HepG2 (cell line): ENCODE results near the gene MCAT. TPM values are rescaled to one million over a fixed set of nuclear protein-coding genes. Genes with fewer than 3 reads are reported as not detected.

Experiments used
- ARID5B ChIP-seq: IDR thresholded peaks from 2 replicates; pipeline ENCODE4 v1.4.0; 2020; ENCODE audit warnings: mild to moderate bottlenecking, missing genetic modification reagents
- ATF2 ChIP-seq: sonication (generic); formaldehyde crosslinking; IDR thresholded peaks from 2 replicates; pipeline ENCODE4 v1.4.0; 2020; ENCODE audit warnings: missing genetic modification reagents
- FOXP4 ChIP-seq: sonication (generic); formaldehyde crosslinking; IDR thresholded peaks from 2 replicates; pipeline ENCODE4 v1.4.0; 2020; ENCODE audit warnings: missing genetic modification reagents
- JUND ChIP-seq: sonication (generic); formaldehyde crosslinking; IDR thresholded peaks from 2 replicates; pipeline ENCODE4 v1.8.0; 2022; ENCODE audit warnings: mild to moderate bottlenecking, missing genetic modification reagents
- MIER2 ChIP-seq: IDR thresholded peaks from 2 replicates; pipeline ENCODE4 v1.6.1; 2016; ENCODE audit warnings: missing biosample characterization, missing genetic modification reagents
- NFIB ChIP-seq: sonication (generic); formaldehyde crosslinking; IDR thresholded peaks from 2 replicates; pipeline ENCODE4 v1.9.0; 2021; ENCODE audit warnings: missing genetic modification reagents, mild to moderate bottlenecking, borderline replicate concordance
- NPAS2 ChIP-seq: sonication (generic); formaldehyde crosslinking; IDR thresholded peaks from 2 replicates; pipeline ENCODE4 v1.8.0; 2022; ENCODE audit warnings: mild to moderate bottlenecking, missing genetic modification reagents, borderline replicate concordance
- PITX1 ChIP-seq: sonication (generic); formaldehyde crosslinking; IDR thresholded peaks from 2 replicates; pipeline ENCODE4 v1.5.1; 2020; ENCODE audit warnings: mild to moderate bottlenecking, missing genetic modification reagents
- RELA ChIP-seq: sonication (generic); formaldehyde crosslinking; IDR thresholded peaks from 2 replicates; pipeline ENCODE4 v1.4.0; 2020; ENCODE audit warnings: missing genetic modification reagents
- SUZ12 ChIP-seq: fragments of 150-350 bp; IDR thresholded peaks from 2 replicates; pipeline ENCODE4 v1.6.1; 2014; ENCODE audit warnings: low read depth, low read length
- ZBTB26 ChIP-seq: IDR thresholded peaks from 2 replicates; pipeline ENCODE4 v1.6.1; 2016; ENCODE audit warnings: missing compliant biosample characterization, missing genetic modification reagents, borderline replicate concordance
- ZBTB38 ChIP-seq: sonication (generic); formaldehyde crosslinking; IDR thresholded peaks from 2 replicates; pipeline ENCODE4 v1.5.1; 2020; ENCODE audit warnings: mild to moderate bottlenecking, missing genetic modification reagents
- ZKSCAN8 ChIP-seq: IDR thresholded peaks from 2 replicates; pipeline ENCODE4 v1.6.1; 2016; ENCODE audit warnings: borderline replicate concordance, missing genetic modification reagents, missing compliant biosample characterization
- ZNF263 ChIP-seq: sonication (generic); formaldehyde crosslinking; IDR thresholded peaks from 2 replicates; pipeline ENCODE4 v1.4.0; 2020; ENCODE audit warnings: missing genetic modification reagents
- ZNF280D ChIP-seq: sonication (generic); formaldehyde crosslinking; IDR thresholded peaks from 2 replicates; pipeline ENCODE4 v1.5.1; 2020; ENCODE audit warnings: mild to moderate bottlenecking, missing genetic modification reagents
- ZNF468 ChIP-seq: sonication (generic); formaldehyde crosslinking; IDR thresholded peaks from 2 replicates; pipeline ENCODE4 v1.8.0; 2022; ENCODE audit warnings: mild to moderate bottlenecking, moderate library complexity, missing genetic modification reagents
- ZNF564 ChIP-seq: sonication (generic); formaldehyde crosslinking; IDR thresholded peaks from 2 replicates; pipeline ENCODE4 v1.8.1; 2023; ENCODE audit warnings: mild to moderate bottlenecking, missing genetic modification reagents
- ZNF879 ChIP-seq: sonication (generic); formaldehyde crosslinking; IDR thresholded peaks from 2 replicates; pipeline ENCODE4 v1.8.1; 2023; ENCODE audit warnings: missing genetic modification reagents
- polyA plus RNA-seq, 8 experiments: library from polyadenylated mRNA; depleted of rRNA in 3 of 8; stranded (reverse) in 7 of 8; unstranded in 1 of 8; fragments of >200 nt; fragmentation: Illumina TruSeq in 4 of 8; extraction: Trizol in 4 of 8; gene quantifications; 2 replicates each; pipeline versions ENCODE4 v1.2.1 to v1.2.3, GENCODE V29; 2011 to 2016; ENCODE audit warnings: low read depth in 4 of 8, missing spikeins in 1 of 8, mixed read lengths in 1 of 8; ENCODE audit not compliant: insufficient read depth in 1 of 8
- total RNA-seq, 5 experiments: library from RNA; depleted of rRNA; stranded (reverse); fragments of >200 nt; fragmentation: Illumina TruSeq; extraction: Trizol; gene quantifications; 2 replicates each; pipeline ENCODE4 v1.2.3, GENCODE V29; 2016; ENCODE audit warnings: low read depth in 1 of 5

Gene MCAT
- total and polyA plus RNA-seq, 2 of the 13 experiments (the other 11 are each of a cell fraction or from before 2014, with no cell fraction given), result 9.3 to 16.7 TPM

- 0 out of 2 replicates have a peak, but pooled peaks have one; percentile 61 for TF ChIP-seq ZNF280D (CRISPR knock-in tag)
- peak; percentile 72 for TF ChIP-seq MIER2
- 0 out of 2 replicates have a peak, but pooled peaks have one; percentile 54 for TF ChIP-seq FOXP4
- no peak for TF ChIP-seq ZNF879 (CRISPR knock-in tag)
- peak; percentile 93; the same call in 1 of the 2 replicates for TF ChIP-seq ZNF468 (CRISPR knock-in tag)
- no peak for TF ChIP-seq SUZ12
- TF ChIP-seq JUND, result peak; percentile 18; the same call in 1 of the 2 replicates
- TF ChIP-seq ZNF263 (CRISPR knock-in tag), result no peak; the same call in 1 of the 2 replicates
- TF ChIP-seq ZBTB26 (CRISPR knock-in tag), result no peak; the same call in 1 of the 2 replicates
- TF ChIP-seq RELA, result peak; percentile 80; the same call in 1 of the 2 replicates
- peak; percentile 66; the same call in 1 of the 2 replicates for TF ChIP-seq ZKSCAN8 (CRISPR knock-in tag)
- no peak for TF ChIP-seq NPAS2
- TF ChIP-seq ZNF564, result no peak
- peak; percentile 83 for TF ChIP-seq ATF2 (CRISPR knock-in tag)
- no peak for TF ChIP-seq NFIB
- no peak for TF ChIP-seq PITX1
- TF ChIP-seq ZBTB38 (CRISPR knock-in tag), result no peak
- peak; percentile 48; the same call in 1 of the 2 replicates for TF ChIP-seq ARID5B
These were observed at the start of gene MCAT (continued) for GRCh38 chr22:43142880-43143562.
